Endodermal cell (in vitro differentiated cells): ENCODE measurements around the gene MIDN. TPM values are rescaled to one million over a fixed set of nuclear protein-coding genes. Genes with fewer than 3 reads are reported as not detected.
A peak's percentile ranks its signal among the peaks of the same experiment; 100 is the strongest.

Source experiments
- DNase-seq: peaks from one replicate; pipeline ENCODE4 v3.0.0-alpha.2; 2017
- H3K27ac ChIP-seq: 2 replicates; pipeline ENCODE4 v1.5.1; 2013; ENCODE audit warnings: mild to moderate bottlenecking, low read depth, low read length, moderate library complexity
- H3K27me3 ChIP-seq: 2 replicates; pipeline ENCODE4 v1.6.1; 2013; ENCODE audit warnings: mild to moderate bottlenecking, low read length, moderate library complexity; ENCODE audit not compliant: insufficient read depth, control insufficient read depth, poor library complexity, severe bottlenecking
- H3K36me3 ChIP-seq: 2 replicates; pipeline ENCODE4 v1.7.0; 2013; ENCODE audit warnings: mild to moderate bottlenecking, low read length, moderate library complexity; ENCODE audit not compliant: control insufficient read depth, insufficient read depth
- H3K4me1 ChIP-seq: one replicate; pipeline ENCODE4 v1.7.0; 2013; ENCODE audit warnings: low read length; ENCODE audit not compliant: control insufficient read depth, insufficient read depth
- H3K4me3 ChIP-seq: 2 replicates; pipeline ENCODE4 v1.5.1; 2013; ENCODE audit warnings: mild to moderate bottlenecking, low read length, moderate library complexity
- H3K9ac ChIP-seq: 2 replicates; pipeline ENCODE4 v1.6.1; 2013; ENCODE audit warnings: mild to moderate bottlenecking, low read length, moderate library complexity; ENCODE audit not compliant: poor library complexity, severe bottlenecking; ENCODE audit errors: extremely low read depth
- H3K9me3 ChIP-seq: 2 replicates; pipeline ENCODE4 v1.6.1; 2013; ENCODE audit warnings: mild to moderate bottlenecking, low read length, moderate library complexity; ENCODE audit not compliant: control insufficient read depth
- H3K27ac Mint-ChIP-seq: 2 replicates; pipeline ENCODE4 v1.8.0; 2020; ENCODE audit warnings: mixed read lengths
- H3K27me3 Mint-ChIP-seq: 2 replicates; pipeline ENCODE4 v1.8.0; 2021; ENCODE audit warnings: mild to moderate bottlenecking, mixed read lengths; ENCODE audit not compliant: insufficient read depth
- H3K36me3 Mint-ChIP-seq: 2 replicates; pipeline ENCODE4 v1.8.0; 2020; ENCODE audit warnings: low read depth, mixed read lengths
- H3K4me1 Mint-ChIP-seq: 2 replicates; pipeline ENCODE4 v1.8.0; 2020; ENCODE audit warnings: mixed read lengths
- H3K4me3 Mint-ChIP-seq: 2 replicates; pipeline ENCODE4 v1.8.0; 2020; ENCODE audit warnings: mild to moderate bottlenecking, moderate library complexity, mixed read lengths
- H3K9me3 Mint-ChIP-seq: 2 replicates; pipeline ENCODE4 v1.8.0; 2020; ENCODE audit warnings: mild to moderate bottlenecking, mixed read lengths
- WGBS, 2 experiments: methylation state at CpG; one replicate each; pipeline versions ENCODE4 v1.1.5 to v1.1.7; 2013; ENCODE audit warnings: missing lambda C conversion rate in 2 of 2, mixed read lengths in 1 of 2; ENCODE audit not compliant: insufficient coverage in 1 of 2, insufficient read length in 1 of 2; 5-methylcytosine and 5-hydroxymethylcytosine counted together
- total RNA-seq, 2 donors: library from RNA; stranded (reverse); fragmentation: NEBNext Ultra II Directional in 1 of 2; extraction: Animal tissue kit (Norgen Biotek cat#: 25700) in 1 of 2; gene quantifications; 2 replicates in 1 of 2; 3 replicates in 1 of 2; pipeline ENCODE4 v1.2.1, GENCODE V29; 2021
- TF ChIP-seq, protein P1 (sequence below): fragments of 200-600 bp; sonication (generic); conservative IDR thresholded peaks from 2 replicates; pipeline ENCODE4 v1.5.0; 2021; ENCODE audit warnings: antibody characterized with exemption, mild to moderate bottlenecking

MIDN gene
- total RNA-seq, 2 donors from 2014 or later, result 183 to 185 TPM

GRCh38 chr19:1240925-1241324 is 7.5 kb upstream of the MIDN start:
- Histone ChIP-seq H3K27me3 (no peaks in the 10 kb centered on the region), H3K4me1 (peaks cover 5% of the 10 kb centered on the region), H3K27ac (no peak overlapping the region), H3K9ac (peak overlapping the region; percentile 59), H3K4me3 (peak overlapping the region; percentile 78), H3K9me3 (no peaks in the 10 kb centered on the region), H3K36me3 (no peaks in the 10 kb centered on the region)
- H3K9me3 Mint-ChIP-seq, result no peaks in the 10 kb centered on the region
- peaks cover 11% of the 10 kb centered on the region for H3K4me1 Mint-ChIP-seq
- DNase-seq, result peak; percentile 61
- no peaks in the 10 kb centered on the region for H3K27me3 Mint-ChIP-seq
- WGBS, 2 experiments, result 83 to 84% methylated on average over 15 of the region's 15 CpGs
- H3K4me3 Mint-ChIP-seq, result peak overlapping the region; percentile 76
- H3K36me3 Mint-ChIP-seq, result peaks cover 2% of the 10 kb centered on the region
- peak overlapping the region; percentile 96 for H3K27ac Mint-ChIP-seq
- TF ChIP-seq, protein P1, sequence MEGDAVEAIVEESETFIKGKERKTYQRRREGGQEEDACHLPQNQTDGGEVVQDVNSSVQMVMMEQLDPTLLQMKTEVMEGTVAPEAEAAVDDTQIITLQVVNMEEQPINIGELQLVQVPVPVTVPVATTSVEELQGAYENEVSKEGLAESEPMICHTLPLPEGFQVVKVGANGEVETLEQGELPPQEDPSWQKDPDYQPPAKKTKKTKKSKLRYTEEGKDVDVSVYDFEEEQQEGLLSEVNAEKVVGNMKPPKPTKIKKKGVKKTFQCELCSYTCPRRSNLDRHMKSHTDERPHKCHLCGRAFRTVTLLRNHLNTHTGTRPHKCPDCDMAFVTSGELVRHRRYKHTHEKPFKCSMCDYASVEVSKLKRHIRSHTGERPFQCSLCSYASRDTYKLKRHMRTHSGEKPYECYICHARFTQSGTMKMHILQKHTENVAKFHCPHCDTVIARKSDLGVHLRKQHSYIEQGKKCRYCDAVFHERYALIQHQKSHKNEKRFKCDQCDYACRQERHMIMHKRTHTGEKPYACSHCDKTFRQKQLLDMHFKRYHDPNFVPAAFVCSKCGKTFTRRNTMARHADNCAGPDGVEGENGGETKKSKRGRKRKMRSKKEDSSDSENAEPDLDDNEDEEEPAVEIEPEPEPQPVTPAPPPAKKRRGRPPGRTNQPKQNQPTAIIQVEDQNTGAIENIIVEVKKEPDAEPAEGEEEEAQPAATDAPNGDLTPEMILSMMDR, result no peak

GRCh38 chr19:1241417-1242095 is 6.8 kb upstream of the MIDN start, which contains the start of gene ATP5F1D:
ATP5F1D (plus strand) TSS chr19:1241751; CDS start chr19:1241851, 100 bp downstream.
- Histone ChIP-seq H3K27ac (no peak within 1 kb of the TSS), H3K36me3 (no peaks in the 10 kb centered on the region), H3K27me3 (no peaks in the 10 kb centered on the region), H3K9ac (peak within 1 kb of the TSS; percentile 59), H3K4me3 (peak within 1 kb of the TSS; percentile 78), H3K9me3 (no peaks in the 10 kb centered on the region), H3K4me1 (peaks cover 5% of the 10 kb centered on the region)
- Mint-ChIP-seq H3K36me3 (peaks cover 2% of the 10 kb centered on the region), H3K9me3 (no peaks in the 10 kb centered on the region), H3K4me3 (peak within 1 kb of the TSS; percentile 76), H3K27ac (peak within 1 kb of the TSS; percentile 96), H3K27me3 (no peaks in the 10 kb centered on the region), H3K4me1 (peaks cover 11% of the 10 kb centered on the region)
- TF ChIP-seq, protein P1, result no peak
- WGBS, 2 experiments, result 1 to 5% methylated on average over 18 to 79 of the region's 79 CpGs
- peak; percentile 97 for DNase-seq

DNA sequence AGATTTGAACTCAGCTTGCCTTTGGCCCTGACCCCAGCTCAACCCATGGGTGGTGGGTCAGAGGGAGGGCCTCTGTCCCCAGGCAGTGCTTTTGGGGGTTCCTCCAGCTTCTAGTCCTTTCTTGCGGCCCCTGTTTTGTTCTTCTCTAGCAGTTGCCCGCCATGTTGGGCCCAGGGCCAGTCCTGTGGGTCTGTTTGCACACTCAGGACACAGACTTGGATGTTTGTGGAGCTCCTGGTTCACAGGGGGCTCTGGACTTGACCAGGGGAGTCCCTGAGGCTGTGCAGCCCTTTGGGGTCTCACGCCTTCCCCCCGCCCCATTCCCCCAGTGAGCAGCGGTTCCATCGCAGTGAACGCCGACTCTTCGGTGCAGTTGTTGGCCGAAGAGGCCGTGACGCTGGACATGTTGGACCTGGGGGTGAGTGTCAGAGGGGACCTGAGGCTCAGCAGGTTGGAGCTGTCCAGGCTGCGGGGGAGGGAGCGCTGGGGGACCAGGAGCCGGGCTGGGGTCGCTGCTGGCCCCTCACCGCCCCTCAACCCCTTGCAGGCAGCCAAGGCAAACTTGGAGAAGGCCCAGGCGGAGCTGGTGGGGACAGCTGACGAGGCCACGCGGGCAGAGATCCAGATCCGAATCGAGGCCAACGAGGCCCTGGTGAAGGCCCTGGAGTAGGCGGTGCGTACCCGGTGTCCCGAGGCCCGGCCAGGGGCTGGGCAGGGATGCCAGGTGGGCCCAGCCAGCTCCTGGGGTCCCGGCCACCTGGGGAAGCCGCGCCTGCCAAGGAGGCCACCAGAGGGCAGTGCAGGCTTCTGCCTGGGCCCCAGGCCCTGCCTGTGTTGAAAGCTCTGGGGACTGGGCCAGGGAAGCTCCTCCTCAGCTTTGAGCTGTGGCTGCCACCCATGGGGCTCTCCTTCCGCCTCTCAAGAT is 4.4 kb upstream of the MIDN start:
- no peaks in the 10 kb centered on the region for H3K27me3 Mint-ChIP-seq

More for the DNA sequence above, 4.4 kb upstream of the MIDN start:
- Histone ChIP-seq H3K4me3 (no peak overlapping the region), H3K4me1 (peaks cover 5% of the 10 kb centered on the region), H3K36me3 (no peaks in the 10 kb centered on the region), H3K27ac (no peak overlapping the region), H3K9ac (no peak overlapping the region), H3K9me3 (no peaks in the 10 kb centered on the region), H3K27me3 (no peaks in the 10 kb centered on the region)
- Mint-ChIP-seq H3K36me3 (peaks cover 2% of the 10 kb centered on the region), H3K9me3 (no peaks in the 10 kb centered on the region), H3K4me1 (peaks cover 7% of the 10 kb centered on the region), H3K4me3 (no peak overlapping the region), H3K27ac (peak overlapping the region; percentile 91)
- WGBS, 2 experiments, result 74 to 83% methylated on average over 30 to 33 of the region's 33 CpGs
- TF ChIP-seq, protein P1, result peak; percentile 96
- peak; percentile 95 for DNase-seq
